ENCODE results near the gene UNC119B.

DNA sequence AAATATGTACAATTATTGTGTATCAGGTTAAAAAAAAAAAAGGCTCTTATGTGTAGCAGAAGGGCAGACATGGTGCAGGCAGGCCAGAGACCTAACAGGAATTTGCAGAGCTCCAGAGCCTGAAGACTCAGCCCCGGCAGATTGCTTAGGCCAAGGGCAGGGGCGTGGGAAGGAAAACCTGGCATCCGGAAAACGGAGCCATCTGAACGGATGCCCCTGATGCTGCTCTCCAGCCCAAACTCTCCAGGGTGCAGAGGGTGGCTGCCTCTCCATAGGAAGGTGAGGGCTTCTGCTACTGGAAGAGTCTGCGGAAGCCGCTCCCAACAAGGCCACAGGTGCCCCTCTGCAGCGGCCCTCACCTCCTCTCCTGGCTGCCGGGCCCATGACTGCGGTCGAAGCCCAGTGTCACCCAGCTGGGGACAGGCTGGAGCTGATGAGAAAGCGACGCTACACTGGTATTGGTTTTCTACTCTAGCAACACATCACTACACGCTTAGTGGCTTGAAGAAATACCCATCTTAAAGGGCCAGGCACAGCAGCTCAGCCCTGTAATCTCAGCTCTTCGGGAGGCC is 34.8 kb downstream of the UNC119B start:
- no peak for TF ChIP-seq MAZ (IDR thresholded peaks at IDR 0.05; ENCODE audit: borderline replicate concordance, low read depth, low read length)
- TF ChIP-seq, protein P1, sequence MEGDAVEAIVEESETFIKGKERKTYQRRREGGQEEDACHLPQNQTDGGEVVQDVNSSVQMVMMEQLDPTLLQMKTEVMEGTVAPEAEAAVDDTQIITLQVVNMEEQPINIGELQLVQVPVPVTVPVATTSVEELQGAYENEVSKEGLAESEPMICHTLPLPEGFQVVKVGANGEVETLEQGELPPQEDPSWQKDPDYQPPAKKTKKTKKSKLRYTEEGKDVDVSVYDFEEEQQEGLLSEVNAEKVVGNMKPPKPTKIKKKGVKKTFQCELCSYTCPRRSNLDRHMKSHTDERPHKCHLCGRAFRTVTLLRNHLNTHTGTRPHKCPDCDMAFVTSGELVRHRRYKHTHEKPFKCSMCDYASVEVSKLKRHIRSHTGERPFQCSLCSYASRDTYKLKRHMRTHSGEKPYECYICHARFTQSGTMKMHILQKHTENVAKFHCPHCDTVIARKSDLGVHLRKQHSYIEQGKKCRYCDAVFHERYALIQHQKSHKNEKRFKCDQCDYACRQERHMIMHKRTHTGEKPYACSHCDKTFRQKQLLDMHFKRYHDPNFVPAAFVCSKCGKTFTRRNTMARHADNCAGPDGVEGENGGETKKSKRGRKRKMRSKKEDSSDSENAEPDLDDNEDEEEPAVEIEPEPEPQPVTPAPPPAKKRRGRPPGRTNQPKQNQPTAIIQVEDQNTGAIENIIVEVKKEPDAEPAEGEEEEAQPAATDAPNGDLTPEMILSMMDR (conservative IDR thresholded peaks at IDR 0.05; ENCODE audit: low read depth, low read length): no peak
- TF ChIP-seq MAFK (IDR thresholded peaks at IDR 0.05; ENCODE audit: low read depth, low read length): no peak
- no peak for TF ChIP-seq POLR2A (IDR thresholded peaks at IDR 0.05; ENCODE audit: low read depth, low read length)
- TF ChIP-seq NFE2L2 (IDR thresholded peaks at IDR 0.05; ENCODE audit: low read depth, low read length): no peak
- TF ChIP-seq CEBPB (IDR thresholded peaks at IDR 0.05; ENCODE audit: low read depth, low read length): no peak
- TF ChIP-seq, protein P2, sequence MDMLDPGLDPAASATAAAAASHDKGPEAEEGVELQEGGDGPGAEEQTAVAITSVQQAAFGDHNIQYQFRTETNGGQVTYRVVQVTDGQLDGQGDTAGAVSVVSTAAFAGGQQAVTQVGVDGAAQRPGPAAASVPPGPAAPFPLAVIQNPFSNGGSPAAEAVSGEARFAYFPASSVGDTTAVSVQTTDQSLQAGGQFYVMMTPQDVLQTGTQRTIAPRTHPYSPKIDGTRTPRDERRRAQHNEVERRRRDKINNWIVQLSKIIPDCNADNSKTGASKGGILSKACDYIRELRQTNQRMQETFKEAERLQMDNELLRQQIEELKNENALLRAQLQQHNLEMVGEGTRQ (IDR thresholded peaks at IDR 0.05; ENCODE audit: low read depth, low read length): no peak
- no peak for TF ChIP-seq FOS (IDR thresholded peaks at IDR 0.05; ENCODE audit: low read depth, low read length)
- TF ChIP-seq RFX5 (IDR thresholded peaks at IDR 0.05; ENCODE audit: low read depth, low read length): no peak
- TF ChIP-seq CHD1 (IDR thresholded peaks at IDR 0.05; ENCODE audit: low read depth, low read length): no peak

Measured in IMR-90 (cell line).